ENCODE results near the gene CHMP5.
"Not testable (repeated sequence)": the region's sequence is repeated elsewhere in the genome, so short reads cannot be mapped to it uniquely, and the experiment has no call there.

CHMP5 gene

GRCh38 chr9:33311953-33312352 lies 47.1 kb downstream of the CHMP5 start:
- TF ChIP-seq, protein P1, sequence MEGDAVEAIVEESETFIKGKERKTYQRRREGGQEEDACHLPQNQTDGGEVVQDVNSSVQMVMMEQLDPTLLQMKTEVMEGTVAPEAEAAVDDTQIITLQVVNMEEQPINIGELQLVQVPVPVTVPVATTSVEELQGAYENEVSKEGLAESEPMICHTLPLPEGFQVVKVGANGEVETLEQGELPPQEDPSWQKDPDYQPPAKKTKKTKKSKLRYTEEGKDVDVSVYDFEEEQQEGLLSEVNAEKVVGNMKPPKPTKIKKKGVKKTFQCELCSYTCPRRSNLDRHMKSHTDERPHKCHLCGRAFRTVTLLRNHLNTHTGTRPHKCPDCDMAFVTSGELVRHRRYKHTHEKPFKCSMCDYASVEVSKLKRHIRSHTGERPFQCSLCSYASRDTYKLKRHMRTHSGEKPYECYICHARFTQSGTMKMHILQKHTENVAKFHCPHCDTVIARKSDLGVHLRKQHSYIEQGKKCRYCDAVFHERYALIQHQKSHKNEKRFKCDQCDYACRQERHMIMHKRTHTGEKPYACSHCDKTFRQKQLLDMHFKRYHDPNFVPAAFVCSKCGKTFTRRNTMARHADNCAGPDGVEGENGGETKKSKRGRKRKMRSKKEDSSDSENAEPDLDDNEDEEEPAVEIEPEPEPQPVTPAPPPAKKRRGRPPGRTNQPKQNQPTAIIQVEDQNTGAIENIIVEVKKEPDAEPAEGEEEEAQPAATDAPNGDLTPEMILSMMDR (IDR thresholded peaks at IDR 0.05; ENCODE audit: control extremely low read depth, extremely low read depth, low read depth, missing control alignments), result no peak
- no peak for DNase-seq (ENCODE audit: extremely low spot score)
- POLR2A ChIA-PET, result no interaction called here
- CTCF ChIA-PET, result no interaction called here

DNA sequence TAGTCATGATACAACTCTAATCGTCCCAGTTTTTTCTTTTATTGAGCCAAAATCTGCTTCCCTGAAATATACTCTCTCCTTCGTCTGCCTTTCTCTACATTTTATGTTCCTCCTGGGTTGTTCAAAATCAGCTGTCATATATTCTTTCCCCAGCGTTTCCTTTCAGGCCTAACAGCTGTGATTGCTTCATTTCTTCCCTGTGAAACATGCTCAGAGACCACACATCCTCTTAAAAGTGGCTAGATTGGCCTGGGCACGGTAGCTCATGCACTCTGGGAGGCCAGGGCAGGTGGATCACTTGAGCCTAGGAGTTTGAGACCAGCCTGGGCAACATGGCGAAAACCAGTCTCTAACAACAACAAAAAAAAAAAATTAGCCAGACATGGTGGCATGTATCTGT lies 50.5 kb downstream of the CHMP5 start:
- TF ChIP-seq, protein P1 (IDR thresholded peaks at IDR 0.05; ENCODE audit: control extremely low read depth, extremely low read depth, low read depth, missing control alignments), result no peak
- ChIA-PET POLR2A (interaction anchor here (0.7 kb wide), 2 partner anchors 15 to 281 kb away, joined by 3 to 5 read pairs; no protein-coding TSS in a partner anchor), CTCF (interaction anchor here (1.0 kb wide), 1 partner anchor 59 kb away, joined by 3 read pairs; no protein-coding TSS in a partner anchor)
- no peak for DNase-seq (ENCODE audit: extremely low spot score)

- ChIA-PET POLR2A (interaction anchor here (0.6 kb wide), 1 partner anchor 16 kb away, joined by 3 read pairs; no protein-coding TSS in a partner anchor), CTCF (interaction anchor here (0.8 to 1.6 kb wide), 6 partner anchors 10 to 136 kb away, joined by 3 to 5 read pairs (median 4); no protein-coding TSS in a partner anchor)
- DNase-seq (ENCODE audit: extremely low spot score), result not testable (repeated sequence)
These were observed 52.3 kb downstream of the CHMP5 start for GRCh38 chr9:33317136-33317535.

- ChIA-PET POLR2A (no interaction called here), CTCF (interaction anchor here (1.6 kb wide), 2 partner anchors 9 to 31 kb away, joined by 3 to 4 read pairs; no protein-coding TSS in a partner anchor)
- TF ChIP-seq, protein P1 (IDR thresholded peaks at IDR 0.05; ENCODE audit: control extremely low read depth, extremely low read depth, low read depth, missing control alignments), result no peak
- DNase-seq (ENCODE audit: extremely low spot score), result no peak
These were observed 53.4 kb downstream of the CHMP5 start for GRCh38 chr9:33318225-33318624.

- no peak for DNase-seq (ENCODE audit: extremely low spot score)
- ChIA-PET POLR2A (no interaction called here), CTCF (interaction anchor here (1.6 to 3.9 kb wide), 3 partner anchors 8 to 32 kb away, joined by 3 to 17 read pairs (median 4); no protein-coding TSS in a partner anchor)
- TF ChIP-seq, protein P1 (IDR thresholded peaks at IDR 0.05; ENCODE audit: control extremely low read depth, extremely low read depth, low read depth, missing control alignments), result no peak
These were observed 53.9 kb downstream of the CHMP5 start for GRCh38 chr9:33318781-33319180.

DNA sequence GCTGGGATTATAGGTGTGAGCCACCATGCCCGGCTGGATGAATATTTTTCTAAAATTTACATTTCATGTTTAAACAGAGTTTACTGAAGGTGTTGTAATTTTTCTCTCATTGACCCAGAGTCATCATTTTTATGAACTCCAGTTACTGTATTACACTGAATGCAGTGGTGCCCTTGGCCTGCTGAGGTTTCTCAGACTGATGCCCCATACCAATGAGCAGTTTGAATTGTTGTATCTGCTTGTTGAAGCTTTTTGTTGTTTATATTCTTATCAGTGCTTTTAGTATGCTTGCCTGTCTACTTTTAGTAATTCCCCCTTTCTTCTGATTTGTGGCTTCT lies 55.4 kb downstream of the CHMP5 start:
- DNase-seq (ENCODE audit: extremely low spot score), result no peak
- CTCF ChIA-PET, result interaction anchor here (0.9 to 3.9 kb wide), 5 partner anchors 10 to 94 kb away, joined by 3 to 17 read pairs (median 4); no protein-coding TSS in a partner anchor
- POLR2A ChIA-PET, result no interaction called here
- TF ChIP-seq, protein P1 (IDR thresholded peaks at IDR 0.05; ENCODE audit: control extremely low read depth, extremely low read depth, low read depth, missing control alignments), result no peak

GRCh38 chr9:33320568-33321261 lies 55.9 kb downstream of the CHMP5 start:
- ChIA-PET CTCF (interaction anchor here (0.8 to 3.9 kb wide), 7 partner anchors 10 to 94 kb away, joined by 3 to 17 read pairs (median 4); no protein-coding TSS in a partner anchor), POLR2A (interaction anchor here (1.0 kb wide), 1 partner anchor 30 kb away, joined by 6 read pairs; the partner anchor contains the start of gene NFX1)
- DNase-seq (ENCODE audit: extremely low spot score), result no peak
- TF ChIP-seq, protein P1 (IDR thresholded peaks at IDR 0.05; ENCODE audit: control extremely low read depth, extremely low read depth, low read depth, missing control alignments), result no peak

All from GM10248 (cell line).